ENCODE measurements around the gene CHST13. TPM values are rescaled to one million over a fixed set of nuclear protein-coding genes. Genes with fewer than 3 reads are reported as not detected.

The CHST13 gene
- total and polyA plus RNA-seq, 7 donors, result 0.25 to 0.66 (median 0.53) TPM; not detected in 3

DNA sequence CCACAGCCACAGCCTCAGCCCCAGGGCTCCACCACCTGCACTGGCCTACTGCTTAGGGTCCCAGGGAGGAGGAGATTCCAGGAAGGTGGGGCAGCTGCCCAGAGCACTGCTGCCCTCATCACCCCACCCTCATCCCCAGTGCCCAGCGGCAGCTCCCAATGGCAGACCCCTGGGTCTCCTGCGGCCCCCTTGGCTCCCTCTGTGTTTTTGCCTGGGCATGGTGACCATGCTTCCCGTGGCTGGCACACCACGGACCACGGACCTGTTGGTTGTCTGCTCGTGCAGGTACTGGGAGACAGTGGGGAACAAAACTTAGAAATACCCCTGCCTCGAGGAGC lies 2.7 kb downstream of the CHST13 start:
- peaks cover 8 to 34% (median 15%) of the 10 kb centered on the region in 3 donors for H3K27me3 ChIP-seq
- H3K4me1 ChIP-seq, result peaks cover 0 to 15% (median 13%) of the 10 kb centered on the region in 4 donors
- WGBS, 2 donors, result 84 to 92% methylated on average over 7 of the region's 7 CpGs
- H3K9me3 ChIP-seq, result no peaks in the 10 kb centered on the region
- no peak overlapping the region for H3K27ac ChIP-seq
- H3K4me3 ChIP-seq, result no peak overlapping the region
- intact Hi-C loops (cut with DNase I), result loop anchor here (10.0 kb wide), 2 partner anchors 128 to 1018 kb away; partner anchors contain the start of gene TXNRD3
- TF ChIP-seq POLR2AphosphoS5 (IDR thresholded peaks at IDR 0.05), result no peak
- no peak for TF ChIP-seq EP300 (IDR thresholded peaks at IDR 0.05)
- TF ChIP-seq, protein P1, sequence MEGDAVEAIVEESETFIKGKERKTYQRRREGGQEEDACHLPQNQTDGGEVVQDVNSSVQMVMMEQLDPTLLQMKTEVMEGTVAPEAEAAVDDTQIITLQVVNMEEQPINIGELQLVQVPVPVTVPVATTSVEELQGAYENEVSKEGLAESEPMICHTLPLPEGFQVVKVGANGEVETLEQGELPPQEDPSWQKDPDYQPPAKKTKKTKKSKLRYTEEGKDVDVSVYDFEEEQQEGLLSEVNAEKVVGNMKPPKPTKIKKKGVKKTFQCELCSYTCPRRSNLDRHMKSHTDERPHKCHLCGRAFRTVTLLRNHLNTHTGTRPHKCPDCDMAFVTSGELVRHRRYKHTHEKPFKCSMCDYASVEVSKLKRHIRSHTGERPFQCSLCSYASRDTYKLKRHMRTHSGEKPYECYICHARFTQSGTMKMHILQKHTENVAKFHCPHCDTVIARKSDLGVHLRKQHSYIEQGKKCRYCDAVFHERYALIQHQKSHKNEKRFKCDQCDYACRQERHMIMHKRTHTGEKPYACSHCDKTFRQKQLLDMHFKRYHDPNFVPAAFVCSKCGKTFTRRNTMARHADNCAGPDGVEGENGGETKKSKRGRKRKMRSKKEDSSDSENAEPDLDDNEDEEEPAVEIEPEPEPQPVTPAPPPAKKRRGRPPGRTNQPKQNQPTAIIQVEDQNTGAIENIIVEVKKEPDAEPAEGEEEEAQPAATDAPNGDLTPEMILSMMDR (IDR thresholded peaks at IDR 0.05), result no peak
- TF ChIP-seq POLR2A (IDR thresholded peaks at IDR 0.05), result no peak
- H3K36me3 ChIP-seq, result no peaks in the 10 kb centered on the region
- peak; percentile 40 for DNase-seq

DNA sequence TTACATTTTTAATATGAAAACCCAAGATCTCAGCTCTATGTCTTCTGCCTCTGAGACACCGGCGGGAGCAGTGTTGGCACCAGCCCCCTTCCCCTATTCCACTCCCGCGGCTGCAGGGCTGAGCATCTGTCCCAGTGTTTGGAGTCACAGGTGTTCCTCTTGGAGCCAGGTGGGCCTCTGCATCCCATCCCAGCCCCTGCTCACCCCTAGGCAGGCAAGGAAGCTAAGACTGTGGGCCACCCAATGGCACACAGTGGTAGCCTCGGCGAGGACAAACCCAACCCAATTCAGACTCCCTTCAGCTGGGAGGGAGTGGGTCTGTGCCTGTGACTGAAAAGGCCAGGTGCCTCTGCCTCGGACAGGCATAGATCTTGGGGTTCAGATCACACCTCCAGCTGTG lies 3.1 kb downstream of the CHST13 start:
- WGBS, 2 donors, result 90% methylated on average over 7 of the region's 7 CpGs
- intact Hi-C loops (cut with DNase I), result loop anchor here (10.0 kb wide), 2 partner anchors 128 to 1018 kb away; partner anchors contain the start of gene TXNRD3
- Histone ChIP-seq H3K36me3 (no peaks in the 10 kb centered on the region), H3K27ac (no peak overlapping the region), H3K9me3 (no peaks in the 10 kb centered on the region), H3K4me1 (peaks cover 0 to 15% (median 13%) of the 10 kb centered on the region in 4 donors), H3K27me3 (peaks cover 8 to 34% (median 15%) of the 10 kb centered on the region in 3 donors), H3K4me3 (no peak overlapping the region)
- no peak for TF ChIP-seq POLR2A (IDR thresholded peaks at IDR 0.05)
- no peak for TF ChIP-seq POLR2AphosphoS5 (IDR thresholded peaks at IDR 0.05)
- TF ChIP-seq, protein P1 (IDR thresholded peaks at IDR 0.05), result no peak
- no peak for TF ChIP-seq EP300 (IDR thresholded peaks at IDR 0.05)
- peak; percentile 47 for DNase-seq

DNA sequence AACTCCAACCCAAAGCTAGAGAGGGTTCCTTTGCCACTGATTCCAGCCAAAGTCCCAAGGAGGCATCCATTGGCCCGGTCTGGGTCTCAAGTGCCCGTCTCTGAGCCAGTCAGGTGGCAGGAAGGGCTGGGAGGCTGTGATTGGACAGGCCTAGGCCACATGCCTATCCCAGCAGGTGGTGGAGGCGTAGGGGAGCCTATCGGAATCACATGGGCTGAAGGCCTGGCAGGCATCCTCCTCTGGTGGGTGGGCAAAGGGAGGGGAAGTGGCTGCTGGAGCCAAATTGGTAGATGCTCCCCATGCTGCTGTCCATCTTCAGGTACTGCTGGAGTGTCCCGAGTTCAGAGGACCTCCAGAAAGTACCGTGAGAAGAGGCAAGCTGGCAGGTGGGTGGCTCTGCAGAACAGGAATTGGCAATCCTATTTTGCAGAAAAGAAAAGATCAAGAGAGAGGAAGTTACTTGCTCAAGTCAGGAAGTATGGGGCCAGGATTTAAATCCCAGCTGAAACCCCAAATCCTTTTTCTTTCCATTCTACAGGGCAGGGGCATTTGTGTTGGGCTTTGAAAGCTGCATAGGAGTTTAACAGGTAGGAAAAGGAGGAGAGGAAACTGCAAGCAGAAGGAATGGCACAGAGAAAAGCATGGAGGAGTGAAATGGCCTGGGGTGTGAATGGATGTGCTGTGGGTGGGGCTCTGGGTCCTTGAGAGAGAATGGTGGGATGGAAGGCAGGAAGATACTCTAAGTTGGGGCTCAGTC lies 3.7 kb downstream of the CHST13 start:
- intact Hi-C loops (cut with DNase I), result loop anchor here (10.0 kb wide), 2 partner anchors 127 to 1017 kb away; partner anchors contain the start of gene TXNRD3
- peak; percentile 36 for DNase-seq
- Histone ChIP-seq H3K4me1 (peaks cover 0 to 15% (median 13%) of the 10 kb centered on the region in 4 donors), H3K9me3 (no peaks in the 10 kb centered on the region), H3K27me3 (peaks cover 8 to 34% (median 15%) of the 10 kb centered on the region in 3 donors), H3K36me3 (no peaks in the 10 kb centered on the region), H3K4me3 (no peak overlapping the region), H3K27ac (no peak overlapping the region)
- WGBS, 2 donors, result 75 to 84% methylated on average over 6 of the region's 6 CpGs
- TF ChIP-seq, protein P1 (IDR thresholded peaks at IDR 0.05), result no peak
- TF ChIP-seq POLR2A (IDR thresholded peaks at IDR 0.05), result no peak
- TF ChIP-seq POLR2AphosphoS5 (IDR thresholded peaks at IDR 0.05), result no peak
- TF ChIP-seq EP300 (IDR thresholded peaks at IDR 0.05), result no peak

DNA sequence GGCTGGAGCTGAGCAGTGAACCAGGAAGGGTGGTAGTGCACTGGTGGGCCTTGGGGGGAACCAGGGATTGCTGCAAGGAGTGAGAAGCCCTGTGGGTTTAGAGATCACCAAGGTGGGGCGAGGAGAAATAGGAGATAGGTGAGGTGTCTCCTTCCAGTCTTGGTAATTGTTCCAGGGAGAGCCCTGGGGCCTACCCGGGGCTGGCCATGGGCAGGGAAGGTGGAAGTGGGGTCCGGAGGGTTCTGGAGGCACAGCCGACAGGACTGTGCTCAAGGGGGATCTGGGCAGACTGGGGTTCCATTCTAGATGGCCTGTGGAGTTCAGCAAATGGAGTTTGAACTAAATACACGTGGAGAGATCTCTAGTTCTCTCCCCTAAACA lies 4.5 kb downstream of the CHST13 start:
- peak; percentile 35 for DNase-seq
- intact Hi-C loops (cut with DNase I), result loop anchor here (10.0 kb wide), 2 partner anchors 126 to 1016 kb away; partner anchors contain the start of gene TXNRD3

More for the DNA sequence above, 4.5 kb downstream of the CHST13 start:
- no peaks in the 10 kb centered on the region for H3K36me3 ChIP-seq
- H3K4me3 ChIP-seq, result no peak overlapping the region
- H3K27me3 ChIP-seq, result peaks cover 8 to 27% (median 10%) of the 10 kb centered on the region in 3 donors
- 79 to 82% methylated on average over 5 of the region's 5 CpGs for WGBS, 2 donors
- no peak for TF ChIP-seq POLR2AphosphoS5 (IDR thresholded peaks at IDR 0.05)
- no peak for TF ChIP-seq EP300 (IDR thresholded peaks at IDR 0.05)
- TF ChIP-seq, protein P1 (IDR thresholded peaks at IDR 0.05), result no peak
- no peak for TF ChIP-seq POLR2A (IDR thresholded peaks at IDR 0.05)
- no peak overlapping the region for H3K27ac ChIP-seq
- peaks cover 0 to 15% (median 13%) of the 10 kb centered on the region in 4 donors for H3K4me1 ChIP-seq
- H3K9me3 ChIP-seq, result no peaks in the 10 kb centered on the region

Measured in sigmoid colon (tissue), 7 donors.